Mammary epithelial cell (primary cell): ENCODE measurements around the gene ATP8B4.
A peak's percentile ranks its signal among the peaks of the same experiment; 100 is the strongest.

Source experiments
- CTCF ChIP-seq, 2 donors: IDR thresholded peaks in 1 of 2; conservative IDR thresholded peaks in 1 of 2; 2 replicates each; pipeline ENCODE4 v1.5.1; 2011 to 2012; ENCODE audit warnings: inconsistent platforms in 2 of 2, low read length in 2 of 2, mild to moderate bottlenecking in 2 of 2, control low read depth in 1 of 2, low read depth in 1 of 2; ENCODE audit not compliant: insufficient read depth in 1 of 2; ENCODE audit errors: extremely low read depth in 1 of 2
- EZH2 ChIP-seq: IDR thresholded peaks from 2 replicates; pipeline ENCODE4 v1.6.1; 2012; ENCODE audit warnings: low read length, inconsistent platforms, borderline replicate concordance

DNA sequence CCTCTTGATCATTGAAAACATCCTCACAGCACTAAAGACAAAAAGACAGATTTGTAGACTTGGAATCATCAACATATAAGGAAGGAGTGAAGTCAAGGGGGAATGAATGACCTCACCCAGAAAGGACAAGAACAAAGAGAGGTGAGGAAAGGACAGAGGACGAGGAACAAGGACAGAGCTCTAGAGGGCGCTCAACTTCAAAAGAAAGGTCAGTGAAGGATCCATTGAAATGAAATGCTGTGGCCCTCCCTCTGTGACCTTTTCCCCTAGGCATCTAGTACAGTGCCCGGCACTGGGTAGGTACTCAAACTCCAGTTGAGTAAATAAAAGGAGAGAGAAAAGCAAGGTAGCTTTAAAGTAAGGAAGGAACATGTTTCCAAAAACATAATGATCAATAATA is 2.6 kb downstream of the ATP8B4 start:
- no peak for TF ChIP-seq EZH2
- TF ChIP-seq CTCF (conservative IDR thresholded peaks at IDR 0.05 in 1 of 2, IDR thresholded peaks at IDR 0.05 in 1 of 2; ENCODE audit: extremely low read depth in 1 of 2, insufficient read depth in 1 of 2, low read depth in 1 of 2, low read length in 2 of 2): peak; percentile 45 to 63
